ENCODE results near the gene MAGI2.

The MAGI2 gene

DNA sequence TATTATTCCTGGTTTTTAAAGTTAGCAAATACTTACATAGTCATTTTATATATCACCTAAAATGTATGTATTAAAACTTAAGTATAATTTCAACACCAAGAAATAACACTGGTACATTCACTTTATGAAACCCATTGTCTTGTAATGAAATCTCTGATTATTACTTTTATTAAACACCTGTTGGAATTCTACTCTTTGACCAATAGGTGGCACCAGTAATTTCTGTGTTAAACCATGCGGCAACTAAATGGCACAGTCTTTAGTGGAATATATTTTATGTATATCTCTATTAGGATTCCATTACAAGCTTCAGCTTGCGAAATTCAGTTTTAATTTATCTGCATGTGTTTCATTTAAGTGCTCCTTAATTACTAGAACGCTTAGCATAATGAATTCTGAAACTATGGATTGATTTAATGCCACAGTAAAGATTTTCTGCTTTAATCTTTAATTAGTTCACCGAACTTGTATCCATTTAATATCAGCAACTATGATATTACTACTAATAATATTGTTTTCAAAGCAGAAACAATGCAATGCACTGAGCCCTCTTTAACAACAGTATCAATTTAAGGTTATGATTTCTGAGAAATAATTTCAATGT, 181.3 kb downstream of the MAGI2 start:
- DNase-seq (ENCODE audit: low read depth in 3 of 3, low spot score in 1 of 3): no peak

DNA sequence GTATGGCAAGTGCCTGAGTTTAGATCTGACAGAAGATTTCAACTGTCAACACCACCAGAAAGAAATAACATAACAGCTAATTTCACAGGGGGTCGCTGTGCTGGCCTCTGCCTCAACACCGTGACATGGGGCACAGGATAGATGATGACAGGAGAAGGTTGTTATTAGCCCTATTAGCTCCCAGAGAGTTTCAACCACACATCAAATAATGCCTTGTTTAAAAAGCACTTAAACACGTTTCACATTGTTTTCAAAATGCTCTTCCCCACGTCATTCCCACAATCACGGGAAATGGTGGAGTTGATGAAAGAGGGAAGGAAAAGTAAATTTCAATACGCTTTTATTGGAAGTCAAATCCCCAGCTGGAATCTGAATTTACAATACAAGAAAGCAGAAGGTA, 184.7 kb downstream of the MAGI2 start:
- no peak for DNase-seq (ENCODE audit: low read depth in 3 of 3, low spot score in 1 of 3)

DNA sequence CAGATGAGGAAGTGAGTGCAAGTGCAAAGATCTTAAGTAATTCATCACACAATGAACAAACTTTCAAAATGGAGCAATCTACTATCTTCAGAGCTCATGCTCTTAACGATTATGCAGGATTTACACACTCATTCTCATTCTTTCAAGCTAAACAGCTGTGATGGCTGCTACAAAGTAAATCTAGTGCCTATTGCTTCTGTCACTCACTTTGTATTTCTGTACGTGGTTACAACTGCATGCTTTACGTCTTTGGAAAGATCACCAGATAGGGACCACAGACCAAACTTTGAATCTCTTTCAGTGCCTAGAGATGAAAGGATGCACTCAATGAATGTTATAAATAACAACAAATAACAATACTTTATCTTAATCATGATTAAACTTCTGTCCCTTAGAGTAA, 194.6 kb downstream of the MAGI2 start:
- DNase-seq (ENCODE audit: low read depth in 3 of 3, low spot score in 1 of 3): no peak

DNA sequence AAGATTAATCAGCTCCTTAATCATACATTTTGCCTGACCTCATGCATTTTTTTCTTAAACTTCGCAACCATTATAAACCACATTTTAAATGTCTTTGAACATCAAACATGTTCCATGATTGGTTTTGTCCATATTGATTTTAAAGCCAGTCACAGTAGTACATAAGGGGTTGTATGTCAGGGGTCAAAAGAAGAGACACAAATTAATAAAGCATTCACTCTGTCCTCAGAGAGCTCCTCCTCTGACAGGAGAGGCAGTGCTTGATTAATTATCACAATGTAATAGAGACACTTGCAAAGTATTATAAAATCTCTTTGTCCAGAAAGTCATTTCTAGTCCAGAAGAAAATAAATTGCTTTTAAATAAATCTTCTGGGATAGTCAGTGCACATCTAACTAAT, 195.5 kb downstream of the MAGI2 start:
- DNase-seq (ENCODE audit: low read depth in 3 of 3, low spot score in 1 of 3): no peak

DNA sequence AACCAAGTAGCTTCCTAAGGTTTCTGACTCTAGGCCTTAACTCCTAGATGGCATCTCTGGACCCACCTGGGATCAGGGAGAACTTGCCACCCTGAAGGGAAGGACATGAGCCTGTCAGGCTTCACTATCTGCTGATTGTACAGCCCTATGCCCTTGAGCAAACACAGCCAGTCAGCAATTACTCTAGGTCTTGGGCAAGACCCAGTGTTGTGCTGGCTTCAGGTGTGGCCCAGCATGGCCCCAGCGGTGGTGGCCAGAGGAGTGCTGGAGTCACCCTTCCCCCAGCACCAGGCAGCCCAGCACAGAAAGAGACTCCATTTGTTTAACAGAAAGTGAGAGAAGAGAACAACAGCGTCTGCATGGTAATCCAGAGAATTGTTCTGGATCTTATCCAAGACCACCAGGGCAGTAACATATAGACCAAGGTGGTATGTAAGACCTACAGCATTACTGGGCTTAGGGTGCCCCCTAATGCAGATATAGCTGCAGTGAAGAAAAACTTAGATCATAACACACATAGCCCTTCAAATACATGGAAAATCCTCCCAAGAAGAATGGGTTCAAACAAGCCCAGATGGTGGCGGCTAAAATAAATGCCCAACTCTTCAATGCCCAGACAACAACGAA, 207.7 kb downstream of the MAGI2 start:
- DNase-seq (ENCODE audit: low read depth in 3 of 3, low spot score in 1 of 3): no peak

DNA sequence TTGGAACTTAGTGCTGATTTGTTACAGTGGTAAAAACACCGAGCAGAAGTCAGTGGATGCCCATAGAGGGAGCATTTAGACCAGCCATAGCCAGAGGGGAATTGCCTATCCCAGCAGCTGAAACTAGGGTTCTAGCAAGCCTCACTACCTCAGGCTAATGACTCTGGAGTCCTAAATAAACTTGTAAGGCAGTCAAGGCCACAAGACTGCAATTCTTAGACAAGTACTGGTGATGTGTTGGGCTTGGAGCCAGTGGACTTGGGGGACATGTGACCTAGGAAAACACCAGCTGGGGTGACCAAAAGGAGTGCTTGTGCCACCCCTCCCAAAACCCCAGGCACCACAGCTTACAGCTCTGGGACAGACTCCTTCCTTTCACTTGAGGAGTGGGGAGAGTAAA, 209.0 kb downstream of the MAGI2 start:
- no peak for DNase-seq (ENCODE audit: low read depth in 3 of 3, low spot score in 1 of 3)

DNA sequence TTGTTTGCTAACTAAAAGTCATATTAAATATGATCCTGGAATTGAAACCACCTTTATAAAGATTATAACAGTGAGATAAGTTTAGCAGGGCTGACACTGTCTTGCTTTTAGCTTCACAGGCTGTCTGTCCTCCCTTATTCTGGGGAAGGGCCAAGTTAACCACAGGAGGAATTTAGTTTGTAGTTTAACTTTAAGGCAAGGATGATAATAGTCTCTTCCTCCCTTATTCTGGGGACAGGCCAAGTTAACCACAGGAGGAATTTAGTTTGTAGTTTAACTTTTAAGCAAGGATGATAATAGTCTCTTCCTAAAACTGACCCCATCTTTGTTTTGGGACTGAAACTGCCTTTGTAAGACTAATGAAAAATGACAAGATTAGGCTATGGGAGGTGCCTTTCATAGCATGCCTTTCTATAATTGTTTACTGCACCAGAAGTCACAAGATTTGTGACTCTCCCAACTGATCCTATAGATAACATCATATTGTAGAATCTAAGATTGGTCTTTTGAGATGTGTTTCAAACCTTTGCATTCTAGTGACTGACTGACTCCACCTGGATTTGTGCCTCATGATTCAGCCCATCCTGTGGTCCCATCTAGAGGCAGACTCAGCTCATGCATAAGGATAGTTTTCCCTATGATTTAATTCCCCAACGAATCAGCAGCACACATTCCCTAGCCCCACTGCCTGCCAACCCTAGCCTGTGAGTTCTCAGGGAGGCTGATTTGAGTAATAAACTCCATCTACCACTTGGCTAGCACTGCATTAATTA, 212.0 kb downstream of the MAGI2 start:
- DNase-seq (ENCODE audit: low read depth in 3 of 3, low spot score in 1 of 3): no peak

DNA sequence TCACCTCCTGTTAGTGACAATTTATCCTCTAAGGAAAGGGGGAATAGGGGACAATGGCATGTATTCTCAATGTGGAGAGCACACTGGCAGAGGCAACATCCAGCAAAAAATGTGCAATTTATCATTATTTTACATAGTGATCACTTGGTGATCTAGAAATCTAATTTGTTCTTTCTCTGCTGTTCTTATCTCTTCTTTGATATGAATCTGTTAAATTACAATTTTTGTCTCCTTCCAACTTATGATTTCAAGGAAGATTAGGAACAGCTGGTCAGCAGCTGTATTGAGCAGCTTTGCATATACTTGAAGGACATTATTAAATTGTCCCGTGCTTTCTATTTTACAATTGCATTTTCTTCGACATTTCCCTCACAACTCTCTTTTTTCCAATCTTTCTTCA, 213.1 kb downstream of the MAGI2 start:
- DNase-seq (ENCODE audit: low read depth in 3 of 3, low spot score in 1 of 3): no peak

DNA sequence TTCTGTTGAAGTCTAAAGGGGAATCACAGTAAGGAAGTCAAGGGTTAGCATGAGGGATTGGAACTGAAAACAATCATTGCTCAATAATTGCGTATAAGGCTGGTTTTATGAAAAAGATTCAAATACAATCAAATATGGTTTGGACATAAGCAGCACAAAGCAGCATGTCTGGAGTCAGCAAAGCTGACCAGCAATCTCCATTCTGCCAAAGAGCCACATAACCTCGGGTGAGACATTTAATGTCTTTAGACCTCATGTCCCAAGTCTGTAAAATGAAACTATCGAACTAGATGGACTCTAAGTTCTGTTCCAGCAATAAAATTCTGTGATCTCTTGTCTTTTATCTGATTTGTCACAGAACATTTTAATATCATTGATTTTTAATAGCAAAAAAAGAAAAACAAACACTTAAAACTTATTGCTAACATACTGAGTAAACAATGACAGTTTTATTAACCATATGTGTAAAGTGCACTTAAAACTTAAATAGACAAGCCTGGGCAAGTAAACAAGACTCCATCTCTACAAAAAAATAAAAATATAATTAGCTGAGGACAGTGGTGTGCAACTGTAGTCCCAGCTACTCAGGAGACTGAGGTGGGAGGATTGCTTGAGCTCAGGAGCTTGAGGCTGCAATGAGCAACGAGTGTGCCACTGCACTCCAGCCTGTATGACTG, 217.0 kb downstream of the MAGI2 start:
- DNase-seq (ENCODE audit: low read depth in 3 of 3, low spot score in 1 of 3): no peak

DNA sequence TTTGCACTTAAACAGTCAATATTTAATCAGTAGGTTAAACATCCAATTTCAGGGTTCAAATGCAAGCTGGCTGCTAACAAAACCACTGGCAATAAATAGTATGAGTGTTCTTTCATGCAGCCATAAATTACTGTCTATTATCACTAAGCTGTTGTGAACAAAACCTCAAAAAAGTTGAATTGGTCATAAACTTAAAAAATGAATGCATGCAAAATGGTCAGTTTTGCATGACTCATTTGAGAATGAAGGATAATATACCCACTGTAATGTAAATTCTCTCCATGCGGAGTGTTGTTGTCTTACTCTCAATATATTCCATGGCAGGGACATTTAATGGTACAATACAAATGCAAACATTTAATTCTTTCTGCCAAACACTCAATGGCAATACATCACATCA, 226.4 kb downstream of the MAGI2 start:
- DNase-seq (ENCODE audit: low read depth in 3 of 3, low spot score in 1 of 3): no peak

DNA sequence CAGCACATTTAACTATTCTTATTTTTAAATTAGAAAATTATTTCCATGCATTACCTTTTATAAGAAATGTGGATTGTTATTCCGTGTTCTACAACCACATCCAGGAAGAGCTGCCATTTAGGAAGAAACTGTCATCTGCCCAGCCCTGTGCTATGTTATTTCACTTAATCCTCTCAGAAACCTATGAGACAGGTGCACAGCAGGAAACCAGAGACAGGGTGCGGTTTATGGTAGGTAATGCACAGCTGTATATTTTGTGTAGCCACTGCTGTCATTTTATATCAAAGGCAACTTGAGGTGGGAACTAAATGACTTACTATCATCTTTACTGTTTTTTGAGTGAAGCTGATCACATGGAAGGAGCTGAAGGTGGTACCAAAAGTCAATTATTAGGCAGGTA, 232.3 kb downstream of the MAGI2 start:
- DNase-seq (ENCODE audit: low read depth in 3 of 3, low spot score in 1 of 3): no peak

DNA sequence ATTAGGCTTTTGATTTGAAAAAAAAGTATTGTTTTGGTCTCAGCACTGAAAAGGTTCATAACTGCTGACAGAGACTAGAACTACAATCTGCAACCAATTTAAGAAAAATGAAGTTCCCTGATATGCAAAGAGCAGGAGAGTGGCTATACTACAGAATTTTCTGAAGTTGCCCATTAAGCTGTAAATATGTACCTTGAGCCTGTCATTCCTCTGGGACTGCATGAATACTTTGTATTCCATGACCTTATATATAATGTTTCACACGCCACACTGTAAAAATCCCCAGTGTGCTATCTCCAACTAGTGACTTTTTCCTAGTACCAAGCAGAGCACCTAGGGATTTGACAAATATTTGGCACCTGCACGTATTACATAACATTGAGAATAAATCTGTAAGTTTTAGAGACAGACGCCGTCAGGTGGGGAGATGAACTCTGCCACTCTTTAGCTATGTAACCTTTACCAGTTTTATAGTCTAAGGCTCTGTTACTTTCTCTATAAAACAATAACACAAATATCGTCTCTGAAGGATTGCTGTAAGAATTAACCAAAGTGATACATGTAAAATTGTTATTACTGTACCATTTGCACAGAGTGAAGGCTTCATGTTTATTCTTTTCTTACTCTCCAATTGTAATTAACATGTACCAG, 235.4 kb downstream of the MAGI2 start:
- DNase-seq (ENCODE audit: low read depth in 3 of 3, low spot score in 1 of 3): no peak

DNA sequence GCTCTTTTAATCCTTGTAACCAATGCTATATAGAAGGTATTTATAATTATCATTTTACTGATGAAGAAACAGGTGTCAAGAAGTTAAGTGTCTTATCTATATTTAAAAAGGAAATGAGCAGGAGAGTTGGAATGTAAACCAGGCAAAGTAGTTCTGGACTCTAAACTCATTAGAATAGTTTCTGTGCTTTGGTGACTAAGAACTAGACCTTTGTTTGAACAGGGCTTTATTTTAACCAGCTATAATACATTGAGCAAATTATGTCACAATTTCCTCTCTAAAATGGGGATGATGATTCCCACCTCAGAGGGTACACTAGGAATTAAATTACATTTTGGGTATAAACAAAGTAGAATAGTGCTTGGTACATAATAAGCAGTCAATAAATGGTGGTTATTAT, 236.0 kb downstream of the MAGI2 start:
- DNase-seq (ENCODE audit: low read depth in 3 of 3, low spot score in 1 of 3): no peak

DNA sequence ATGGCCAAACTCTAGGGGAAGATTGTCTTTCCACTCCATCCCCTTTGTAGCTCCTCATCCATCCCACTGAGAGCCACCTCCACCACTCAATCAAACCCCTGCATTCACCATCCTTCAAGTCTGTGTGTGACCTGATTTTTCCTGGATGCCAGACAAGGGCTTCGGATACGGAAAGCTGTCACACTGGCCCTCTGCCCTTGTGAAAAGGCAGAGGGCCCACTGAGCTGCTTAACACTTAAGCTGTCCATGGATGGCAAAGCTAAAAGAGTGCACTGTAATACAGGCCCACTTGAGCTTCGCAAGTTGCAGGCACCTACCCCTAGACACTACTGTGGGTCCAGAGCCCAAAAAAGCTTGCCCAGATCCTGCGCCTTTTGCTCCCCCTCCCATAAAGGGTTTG, 237.2 kb downstream of the MAGI2 start:
- DNase-seq (ENCODE audit: low read depth in 3 of 3, low spot score in 1 of 3): no peak

DNA sequence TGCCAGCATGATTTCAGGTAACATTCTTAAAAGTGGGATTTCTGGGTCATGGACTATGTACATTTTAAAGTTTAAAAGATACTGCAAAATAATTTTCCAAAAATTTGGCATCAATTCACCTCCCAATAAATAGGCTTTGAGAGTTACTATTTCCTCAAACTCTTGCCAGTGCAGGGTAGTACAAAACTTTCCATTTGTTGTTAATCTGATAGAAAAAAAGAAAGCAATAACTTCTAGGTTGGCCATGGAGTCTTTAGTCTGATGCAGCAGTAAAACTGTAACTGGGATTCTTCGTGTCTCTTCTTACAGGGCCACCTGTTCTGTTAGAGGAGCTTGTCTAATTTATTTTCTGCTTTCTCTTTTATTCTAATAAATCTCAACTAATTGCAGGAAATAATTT, 241.1 kb downstream of the MAGI2 start:
- no peak for DNase-seq (ENCODE audit: low read depth in 3 of 3, low spot score in 1 of 3)

DNA sequence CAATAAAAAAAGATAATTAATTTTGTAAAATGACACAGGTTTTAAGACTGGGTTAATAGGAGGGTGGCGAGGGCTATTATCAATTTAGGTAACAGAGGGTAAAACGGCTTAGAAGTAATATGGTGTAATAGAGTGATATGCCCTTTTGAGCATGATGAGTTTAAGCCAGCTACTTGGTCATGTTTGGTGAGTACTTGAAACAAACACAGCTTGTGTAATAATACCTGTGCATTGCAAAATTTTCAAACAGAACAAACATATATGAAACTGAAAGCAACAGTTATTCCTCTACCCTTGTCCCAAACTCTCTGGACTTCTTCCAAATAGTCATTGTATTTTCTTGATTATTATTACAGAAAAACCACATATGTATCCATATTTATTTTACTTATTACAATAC, 241.7 kb downstream of the MAGI2 start:
- DNase-seq (ENCODE audit: low read depth in 3 of 3, low spot score in 1 of 3): no peak

DNA sequence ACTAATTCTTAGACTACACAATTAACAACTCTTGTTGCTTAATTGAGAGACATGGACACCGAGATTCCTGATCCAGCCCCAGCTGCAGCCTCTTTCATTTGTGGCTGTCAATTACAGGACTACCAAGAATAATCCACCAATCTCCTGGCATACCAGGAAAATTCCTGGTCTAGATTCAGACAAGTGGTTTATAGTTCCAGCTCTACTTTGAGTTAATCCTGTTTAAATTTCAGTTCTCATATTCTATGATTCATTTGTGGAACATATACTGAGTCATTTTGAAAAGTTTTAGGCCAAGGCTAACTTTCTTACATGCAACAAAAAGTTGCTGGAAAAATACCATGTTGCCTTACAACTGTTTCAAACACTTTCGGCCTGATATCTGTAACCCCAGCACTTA, 253.5 kb downstream of the MAGI2 start:
- no peak for DNase-seq (ENCODE audit: low read depth in 3 of 3, low spot score in 1 of 3)

DNA sequence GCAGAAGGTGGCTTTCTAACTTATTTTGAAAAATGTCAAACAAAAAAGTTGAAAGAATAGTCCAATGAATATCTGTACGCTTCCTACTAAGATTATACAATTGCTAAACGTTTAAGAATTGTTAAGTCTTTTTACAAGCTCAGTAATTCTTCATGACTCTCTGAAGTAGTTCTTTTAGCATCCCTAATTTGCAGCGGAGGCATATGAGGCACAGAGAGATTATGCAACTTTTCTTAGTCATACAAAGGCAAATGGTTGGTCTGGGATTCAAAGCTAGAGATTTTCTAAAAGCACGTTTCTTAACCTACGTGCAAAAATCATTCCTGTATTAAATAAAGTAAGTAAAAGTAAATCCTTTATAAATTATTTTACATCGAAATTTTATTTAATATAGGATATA, 254.2 kb downstream of the MAGI2 start:
- DNase-seq (ENCODE audit: low read depth in 3 of 3, low spot score in 1 of 3): no peak

DNA sequence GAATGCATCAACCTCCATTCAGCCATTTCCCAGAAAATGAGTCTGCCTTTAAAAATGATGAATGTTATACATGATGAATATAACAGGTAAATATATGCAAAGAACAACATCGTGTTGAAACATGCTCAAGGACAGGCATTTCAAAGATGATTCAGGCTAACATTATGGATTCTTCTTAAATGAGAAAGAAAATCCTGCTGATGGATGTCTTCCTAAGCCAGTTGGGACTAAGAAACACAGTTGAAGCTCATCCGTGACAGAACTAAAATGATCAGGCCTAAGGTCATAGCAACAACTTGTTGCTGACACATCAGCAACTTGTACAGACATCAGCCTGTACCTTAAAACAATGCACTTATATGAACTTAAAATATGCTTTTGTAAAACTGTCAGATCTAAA, 267.9 kb downstream of the MAGI2 start:
- DNase-seq (ENCODE audit: low read depth in 3 of 3, low spot score in 1 of 3): no peak

DNA sequence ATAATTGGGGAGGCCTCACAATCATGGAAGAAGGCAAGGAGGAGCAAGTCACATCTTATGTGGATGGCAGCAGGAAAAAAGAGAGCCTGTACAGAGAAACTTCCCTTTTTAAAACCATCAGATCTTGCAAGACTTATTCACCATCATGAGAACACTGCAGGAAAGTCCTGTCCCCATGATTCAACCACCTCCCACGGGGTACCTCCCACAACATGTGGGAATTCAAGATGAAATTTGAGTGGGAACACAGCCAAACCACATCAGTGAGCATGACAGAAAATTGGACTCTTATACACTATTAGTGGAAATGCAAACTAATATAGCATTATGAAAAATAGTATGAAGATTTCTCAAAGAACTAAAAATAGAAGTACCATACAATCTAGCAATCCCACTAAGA, 271.2 kb downstream of the MAGI2 start:
- DNase-seq (ENCODE audit: low read depth in 3 of 3, low spot score in 1 of 3): no peak

DNA sequence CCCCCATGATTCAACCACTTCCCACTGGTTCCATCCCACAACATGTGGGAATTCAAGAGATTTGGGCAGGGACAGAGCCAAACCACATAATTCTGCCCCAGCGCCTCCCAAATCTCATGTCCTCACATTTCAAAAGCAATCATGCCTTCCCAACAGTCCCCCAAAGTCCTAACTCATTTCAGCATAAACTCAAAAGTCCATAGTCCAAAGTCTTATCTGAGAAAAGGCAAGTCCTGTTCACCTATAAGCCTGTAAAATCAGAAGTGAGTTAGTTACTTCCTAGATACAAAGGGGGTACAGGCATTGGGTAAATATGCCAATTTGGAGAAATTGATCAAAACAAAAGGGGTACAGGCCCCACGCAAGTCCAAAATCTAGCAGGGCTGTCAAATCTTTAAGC, 272.9 kb downstream of the MAGI2 start:
- no peak for DNase-seq (ENCODE audit: low read depth in 3 of 3, low spot score in 1 of 3)

All from stimulated activated CD4-positive, alpha-beta T cell treated with anti-CD3 and anti-CD28 coated beads, TNF-alpha, amount 100 ng/mL, for 1 hour (primary cell).